SK-N-SH (cell line): Measurements from ENCODE around the gene PRND. TPM values are rescaled to one million over a fixed set of nuclear protein-coding genes. Genes with fewer than 3 reads are reported as not detected.
"Not testable (repeated sequence)": the region's sequence is repeated elsewhere in the genome, so short reads cannot be mapped to it uniquely, and the experiment has no call there.

Source experiments
- CTCF ChIA-PET: fragments of 300-600, 350-600 bp; formaldehyde crosslinking; extraction: SDS; loops from one replicate; lab custom pipeline; 2021; lab: Yijun Ruan, JAX
- POLR2A ChIA-PET: fragments of 350-600 bp; sonication (Branson Sonifier 250); formaldehyde crosslinking; extraction: SDS; loops from one replicate; lab custom pipeline; 2020; ENCODE audit warnings: antibody characterized with exemption, inconsistent platforms; lab: Yijun Ruan, JAX
- DNase-seq: peaks from one replicate; pipeline ENCODE4 v3.0.0; 2012
- H2AFZ ChIP-seq: fragments of 200-600 bp; sonication (generic); 2 replicates; pipeline ENCODE4 v1.8.1; 2016; ENCODE audit warnings: antibody characterized with exemption, mild to moderate bottlenecking, low read depth
- H3F3A ChIP-seq: fragments of 200-600 bp; sonication (generic); replicated peaks from 2 replicates; pipeline ENCODE3; 2016; ENCODE audit warnings: antibody characterized with exemption, mild to moderate bottlenecking; ENCODE audit not compliant: insufficient read depth
- H3K27ac ChIP-seq, 2 experiments: fragments of 200-500 bp in 1 of 2; fragments of 200-600 bp in 1 of 2; sonication (Bioruptor generic) in 1 of 2; sonication (generic), shearing (Covaris generic) in 1 of 2; 2 replicates each; pipeline versions ENCODE4 v1.5.1 to v1.6.1; 2014 to 2016; ENCODE audit warnings: low read depth in 2 of 2, inconsistent platforms in 1 of 2, low read length in 1 of 2, mild to moderate bottlenecking in 1 of 2, mixed read lengths in 1 of 2
- H3K27me3 ChIP-seq: fragments of 200-600 bp; sonication (generic), shearing (Covaris generic); 2 replicates; pipeline ENCODE4 v1.6.1; 2016; ENCODE audit warnings: mixed run types; ENCODE audit not compliant: insufficient read depth
- H3K36me3 ChIP-seq, 2 experiments: fragments of 200-500 bp in 1 of 2; fragments of 200-600 bp in 1 of 2; sonication (Bioruptor generic) in 1 of 2; sonication (generic) in 1 of 2; replicated peaks in 1 of 2; 2 replicates each; pipeline versions ENCODE3 to v1.5.1; 2014 to 2016; ENCODE audit warnings: low read length in 1 of 2, mild to moderate bottlenecking in 1 of 2; ENCODE audit not compliant: insufficient read depth in 2 of 2, control insufficient read depth in 1 of 2
- H3K4me1 ChIP-seq, 2 experiments: fragments of 200-500 bp in 1 of 2; fragments of 200-600 bp in 1 of 2; sonication (Bioruptor generic) in 1 of 2; sonication (generic), shearing (Covaris generic) in 1 of 2; 2 replicates each; pipeline versions ENCODE4 v1.5.1 to v1.6.1; 2014 to 2016; ENCODE audit warnings: low read depth in 1 of 2, low read length in 1 of 2, mixed run types in 1 of 2; ENCODE audit not compliant: insufficient read depth in 2 of 2, control insufficient read depth in 1 of 2
- H3K4me2 ChIP-seq: fragments of 200-600 bp; sonication (generic), shearing (Covaris generic); 2 replicates; pipeline ENCODE4 v1.6.1; 2017; ENCODE audit warnings: mixed run types
- H3K4me3 ChIP-seq, 2 experiments: fragments of 200-500 bp in 1 of 2; fragments of 200-600 bp in 1 of 2; sonication (Bioruptor generic) in 1 of 2; sonication (generic), shearing (Covaris generic) in 1 of 2; 2 replicates each; pipeline versions ENCODE4 v1.5.1 to v1.8.1; 2014 to 2016; ENCODE audit warnings: low read depth in 2 of 2, inconsistent platforms in 1 of 2, low read length in 1 of 2, mild to moderate bottlenecking in 1 of 2, mixed read lengths in 1 of 2, moderate library complexity in 1 of 2
- H3K79me2 ChIP-seq: fragments of 200-600 bp; sonication (generic); 2 replicates; pipeline ENCODE4 v1.8.1; 2017; ENCODE audit warnings: mild to moderate bottlenecking; ENCODE audit not compliant: insufficient read depth
- H3K9ac ChIP-seq: fragments of 200-600 bp; sonication (generic); 2 replicates; pipeline ENCODE4 v1.6.1; 2017; ENCODE audit warnings: mixed run types
- H3K9me2 ChIP-seq: fragments of 200-600 bp; sonication (generic); 2 replicates; pipeline ENCODE4 v1.6.1; 2017; ENCODE audit warnings: mixed run types
- H3K9me3 ChIP-seq: fragments of 200-600 bp; sonication (generic); 2 replicates; pipeline ENCODE4 v1.6.1; 2017; ENCODE audit warnings: mixed run types, mild to moderate bottlenecking, moderate library complexity
- H4K20me1 ChIP-seq: fragments of 200-600 bp; sonication (generic); 2 replicates; pipeline ENCODE4 v1.6.1; 2017; ENCODE audit warnings: mild to moderate bottlenecking, mixed run types; ENCODE audit not compliant: insufficient read depth
- FOXM1 ChIP-seq: IDR thresholded peaks from 2 replicates; pipeline ENCODE4 v1.4.0; 2012; ENCODE audit warnings: low read depth, mild to moderate bottlenecking
- GATA2 ChIP-seq: sonication (generic); formaldehyde crosslinking; IDR thresholded peaks from 2 replicates; pipeline ENCODE4 v1.5.0; 2020; ENCODE audit warnings: mild to moderate bottlenecking, missing genetic modification reagents
- JUND ChIP-seq: IDR thresholded peaks from 2 replicates; pipeline ENCODE4 v1.4.0; 2012
- SIN3A ChIP-seq: IDR thresholded peaks from 2 replicates; pipeline ENCODE4 v1.6.1; 2012; ENCODE audit warnings: low read depth, mild to moderate bottlenecking, low read length, moderate library complexity, borderline replicate concordance
- YY1 ChIP-seq: IDR thresholded peaks from 2 replicates; pipeline ENCODE4 v1.4.0; 2012; ENCODE audit warnings: low read depth, mild to moderate bottlenecking
- WGBS: methylation state at CpG from one replicate; pipeline ENCODE4 v1.1.6; 2017; ENCODE audit warnings: low lambda C conversion rate; 5-methylcytosine and 5-hydroxymethylcytosine counted together
- polyA plus RNA-seq, 3 experiments: library from polyadenylated mRNA; depleted of rRNA; stranded (reverse); fragments of >200 nt; gene quantifications; 2 replicates each; pipeline ENCODE4 v1.2.3, GENCODE V29; 2012

Gene PRND
- polyA plus RNA-seq, 1 of the 3 experiments (the other 2 are of a cell fraction): not detected

DNA sequence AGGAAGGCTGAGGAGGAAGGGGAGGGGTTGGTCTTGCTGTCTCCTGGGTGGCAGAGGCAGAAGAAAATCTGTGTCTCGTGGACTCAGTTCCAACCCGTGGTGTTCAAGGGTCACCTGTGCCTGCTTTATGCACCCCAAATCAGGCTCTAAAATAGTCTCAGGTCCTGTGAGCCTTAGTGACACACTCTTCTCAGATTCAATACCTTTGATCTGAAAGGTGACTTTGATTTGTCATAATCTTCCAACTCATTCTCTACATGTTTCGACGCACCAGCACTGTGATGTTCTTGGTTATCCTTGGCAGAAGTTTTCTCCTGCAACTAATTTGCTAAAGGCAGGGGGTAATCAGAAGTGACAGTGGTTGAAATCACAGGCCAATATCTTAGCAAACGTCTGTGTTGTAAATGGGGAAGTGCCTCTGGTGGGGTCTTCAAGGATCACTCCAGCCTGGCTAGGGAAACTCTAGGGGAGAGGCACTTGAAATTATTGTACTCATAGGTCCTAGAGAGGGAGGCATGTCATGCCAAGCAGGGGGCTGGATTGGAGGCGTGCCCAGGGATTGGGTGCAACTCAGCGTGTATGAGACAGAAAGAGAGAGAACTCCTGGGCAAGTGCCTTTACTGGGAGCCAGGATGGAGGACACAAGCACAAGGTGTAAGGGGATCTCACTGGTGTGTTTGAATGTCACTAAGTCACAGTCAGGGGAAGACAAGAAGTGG, 19.0 kb upstream of the PRND start:
- Histone ChIP-seq H3K36me3 (peaks cover 15 to 32% of the 10 kb centered on the region in 2 experiments), H3K79me2 (peaks cover 20% of the 10 kb centered on the region), H3K4me1 (peaks cover 0 to 17% of the 10 kb centered on the region in 2 experiments; a peak in 2 of 4 replicates), H3K27me3 (no peaks in the 10 kb centered on the region), H2AFZ (no peak overlapping the region), H4K20me1 (peaks cover 32% of the 10 kb centered on the region), H3K27ac (peak overlapping the region in 1 of 2 experiments; percentile 35; a peak in 1 of 4 replicates), H3K4me2 (no peak overlapping the region), H3K9ac (no peak overlapping the region), H3K9me3 (no peaks in the 10 kb centered on the region), H3K4me3 (no peak overlapping the region), H3F3A (peaks cover 30% of the 10 kb centered on the region), H3K9me2 (no peaks in the 10 kb centered on the region)
- no peak for DNase-seq
- 65% methylated on average over 7 of the region's 7 CpGs for WGBS
- CTCF ChIA-PET: interaction anchor here (0.9 to 1.1 kb wide), 2 partner anchors 18 to 95 kb away, joined by 3 to 6 read pairs; no protein-coding TSS in a partner anchor
- TF ChIP-seq YY1 (no peak), SIN3A (0 out of 2 replicates have a peak, but pooled peaks have one; percentile 18)
- POLR2A ChIA-PET: no interaction called here

DNA sequence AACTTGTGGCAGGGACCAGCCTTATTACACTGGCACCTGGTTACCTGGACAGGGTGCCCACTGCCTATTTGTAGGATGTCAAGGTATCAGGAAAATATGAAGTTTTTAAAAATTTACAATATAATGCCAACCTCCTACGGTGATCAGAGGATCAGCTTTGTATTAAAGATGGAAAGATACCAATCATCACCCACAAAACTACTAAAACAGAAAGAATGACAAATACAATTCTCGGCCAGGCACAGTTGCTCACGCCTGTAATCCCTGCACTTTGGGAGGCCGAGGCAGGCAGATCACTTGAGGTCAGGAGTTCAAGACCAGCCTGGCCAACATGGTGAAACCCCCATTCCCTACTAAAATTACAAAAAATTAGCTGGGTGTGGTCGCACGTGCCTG, 18.4 kb upstream of the PRND start:
- H2AFZ ChIP-seq: no peak overlapping the region
- H3K36me3 ChIP-seq: peaks cover 15 to 29% of the 10 kb centered on the region in 2 experiments
- H3F3A ChIP-seq: peaks cover 28% of the 10 kb centered on the region
- peaks cover 26% of the 10 kb centered on the region for H4K20me1 ChIP-seq
- no peak overlapping the region for H3K4me3 ChIP-seq
- DNase-seq: no peak
- peaks cover 14% of the 10 kb centered on the region for H3K79me2 ChIP-seq
- no peak for TF ChIP-seq JUND
- no peak for TF ChIP-seq GATA2 (CRISPR knock-in tag)
- TF ChIP-seq FOXM1: no peak
- H3K27ac ChIP-seq: peak overlapping the region in 1 of 2 experiments; percentile 35; a peak in 1 of 4 replicates
- ChIA-PET CTCF (interaction anchor here (0.9 to 1.1 kb wide), 2 partner anchors 17 to 96 kb away, joined by 3 to 6 read pairs; no protein-coding TSS in a partner anchor), POLR2A (no interaction called here)
- H3K4me2 ChIP-seq: peak overlapping the region; percentile 57
- 71% methylated on average over 6 of the region's 6 CpGs for WGBS
- no peaks in the 10 kb centered on the region for H3K9me3 ChIP-seq
- no peak overlapping the region for H3K9ac ChIP-seq
- no peaks in the 10 kb centered on the region for H3K27me3 ChIP-seq
- H3K4me1 ChIP-seq: peaks cover 0 to 17% of the 10 kb centered on the region in 2 experiments; a peak in 2 of 4 replicates
- H3K9me2 ChIP-seq: no peaks in the 10 kb centered on the region

DNA sequence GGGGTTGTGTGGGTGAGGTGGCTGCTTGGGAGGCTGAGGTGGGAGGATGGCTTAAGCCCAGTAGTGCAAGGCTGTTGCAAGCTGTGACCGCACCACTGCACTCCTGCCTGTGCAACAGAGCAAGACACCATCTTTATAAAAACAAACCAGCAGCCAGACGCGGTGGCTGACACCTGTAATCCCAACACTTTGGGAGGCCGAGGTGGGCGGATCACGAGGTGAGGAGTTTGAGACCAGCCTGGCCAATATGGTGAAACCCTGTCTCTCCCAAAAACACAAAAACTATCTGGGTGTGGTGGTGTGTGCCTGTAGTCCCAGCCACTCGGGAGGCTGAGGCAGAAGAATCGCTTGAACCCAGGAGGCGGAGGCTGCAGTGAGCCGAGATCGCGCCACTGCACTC, 14.8 kb upstream of the PRND start:
- H3K4me3 ChIP-seq, H3K27ac ChIP-seq, H3K9me3 ChIP-seq, DNase-seq, H3K79me2 ChIP-seq, POLR2A ChIA-PET, CTCF ChIA-PET, H3K9ac ChIP-seq, H2AFZ ChIP-seq, H4K20me1 ChIP-seq, H3K36me3 ChIP-seq, H3K27me3 ChIP-seq, H3K9me2 ChIP-seq, H3K4me2 ChIP-seq: not testable (repeated sequence)
- peaks cover 12% of the 10 kb centered on the region for H3F3A ChIP-seq
- H3K4me1 ChIP-seq: peaks cover 0 to 17% of the 10 kb centered on the region in 2 experiments; a peak in 2 of 4 replicates
- 92% methylated on average over 12 of the region's 12 CpGs for WGBS
